OCI-LY1 (cell line): ENCODE results near the gene MBD3L2.

ENCODE experiments used
- EZH2 ChIP-seq: fragments of 200-600 bp; sonication (generic), shearing (Covaris generic); IDR thresholded peaks from 2 replicates; pipeline ENCODE4 v1.8.0; 2017; ENCODE audit warnings: borderline replicate concordance, mixed run types, mild to moderate bottlenecking, antibody characterized with exemption, low read length, moderate library complexity, mixed read lengths
- TF ChIP-seq, protein P1 (sequence below): fragments of 200-600 bp; sonication (generic), shearing (Covaris generic); IDR thresholded peaks from 2 replicates; pipeline ENCODE4 v1.5.1; 2017; ENCODE audit warnings: mild to moderate bottlenecking, antibody characterized with exemption, low read length, moderate library complexity, mixed read lengths

DNA sequence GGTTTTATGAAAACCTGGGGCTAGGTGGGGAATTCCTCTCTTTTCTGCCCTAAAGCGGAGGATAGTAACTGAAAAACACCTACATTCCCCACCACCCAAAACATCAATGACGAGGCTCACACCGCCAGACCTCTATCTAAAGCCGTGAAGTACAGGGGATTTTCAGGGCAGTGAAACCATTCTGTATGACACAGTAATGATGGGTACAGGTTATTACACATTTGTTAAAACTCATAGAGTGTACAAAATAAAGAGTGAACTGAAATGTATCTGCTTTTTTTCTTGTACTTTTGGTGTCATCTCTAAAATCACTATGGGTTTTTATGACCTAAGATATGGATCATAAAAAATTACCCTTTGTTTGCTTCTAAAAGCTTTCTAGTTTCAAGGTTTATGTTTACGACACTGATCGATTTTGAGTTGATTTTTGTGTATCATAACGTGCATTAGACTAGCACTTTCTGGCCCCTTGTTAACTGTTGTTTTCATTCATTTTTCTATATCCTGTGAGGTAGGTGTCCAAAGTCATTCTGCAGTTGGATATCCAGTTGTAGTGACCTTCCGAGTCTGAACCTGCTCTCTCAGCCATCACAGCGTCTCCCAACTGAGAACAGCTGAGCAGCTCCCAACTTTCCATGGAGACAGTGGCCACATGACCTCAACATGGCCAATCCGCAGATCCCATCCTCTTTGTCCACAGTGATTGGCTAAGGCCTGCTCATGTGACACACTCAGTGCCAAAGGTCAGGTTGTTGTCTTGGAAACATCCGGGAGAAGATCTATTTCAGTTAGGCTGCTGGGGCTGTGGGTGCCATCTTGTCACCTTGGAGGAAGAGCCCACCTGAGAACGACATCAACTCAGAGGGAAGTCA, 38.2 kb upstream of the MBD3L2 start:
- TF ChIP-seq, protein P1, sequence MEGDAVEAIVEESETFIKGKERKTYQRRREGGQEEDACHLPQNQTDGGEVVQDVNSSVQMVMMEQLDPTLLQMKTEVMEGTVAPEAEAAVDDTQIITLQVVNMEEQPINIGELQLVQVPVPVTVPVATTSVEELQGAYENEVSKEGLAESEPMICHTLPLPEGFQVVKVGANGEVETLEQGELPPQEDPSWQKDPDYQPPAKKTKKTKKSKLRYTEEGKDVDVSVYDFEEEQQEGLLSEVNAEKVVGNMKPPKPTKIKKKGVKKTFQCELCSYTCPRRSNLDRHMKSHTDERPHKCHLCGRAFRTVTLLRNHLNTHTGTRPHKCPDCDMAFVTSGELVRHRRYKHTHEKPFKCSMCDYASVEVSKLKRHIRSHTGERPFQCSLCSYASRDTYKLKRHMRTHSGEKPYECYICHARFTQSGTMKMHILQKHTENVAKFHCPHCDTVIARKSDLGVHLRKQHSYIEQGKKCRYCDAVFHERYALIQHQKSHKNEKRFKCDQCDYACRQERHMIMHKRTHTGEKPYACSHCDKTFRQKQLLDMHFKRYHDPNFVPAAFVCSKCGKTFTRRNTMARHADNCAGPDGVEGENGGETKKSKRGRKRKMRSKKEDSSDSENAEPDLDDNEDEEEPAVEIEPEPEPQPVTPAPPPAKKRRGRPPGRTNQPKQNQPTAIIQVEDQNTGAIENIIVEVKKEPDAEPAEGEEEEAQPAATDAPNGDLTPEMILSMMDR: no peak
- no peak for TF ChIP-seq EZH2
